ENCODE measurements around the gene LZTFL1. TPM values are rescaled to one million over a fixed set of nuclear protein-coding genes. Genes with fewer than 3 reads are reported as not detected.

LZTFL1 gene
- total RNA-seq, 4 donors from 2014 or later: 12.6 to 30.9 (median 23.3) TPM

DNA sequence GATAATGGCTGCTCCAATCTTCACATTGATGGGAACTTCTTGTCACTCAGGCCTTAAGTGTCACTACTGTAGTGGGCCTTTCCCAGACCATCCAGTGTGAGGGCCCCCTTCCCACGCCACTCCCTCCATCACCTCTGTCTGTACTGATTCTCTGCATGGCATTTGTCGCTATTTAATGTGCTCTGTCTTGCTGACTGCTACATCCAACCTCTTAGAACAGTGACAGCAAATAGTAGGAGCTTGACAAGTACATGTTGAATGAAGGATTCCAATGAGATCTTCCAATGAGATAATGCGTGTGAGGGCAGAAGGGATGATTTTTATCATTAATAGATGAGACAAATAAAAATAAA, 38.8 kb upstream of the LZTFL1 start:
- no peak for ATAC-seq
- Histone ChIP-seq H3K4me1 (no peaks in the 10 kb centered on the region), H3K9me3 (no peaks in the 10 kb centered on the region), H3K4me3 (no peak overlapping the region), H3K27me3 (no peaks in the 10 kb centered on the region), H3K36me3 (no peaks in the 10 kb centered on the region), H3K27ac (no peak overlapping the region)
- TF ChIP-seq, protein P1, sequence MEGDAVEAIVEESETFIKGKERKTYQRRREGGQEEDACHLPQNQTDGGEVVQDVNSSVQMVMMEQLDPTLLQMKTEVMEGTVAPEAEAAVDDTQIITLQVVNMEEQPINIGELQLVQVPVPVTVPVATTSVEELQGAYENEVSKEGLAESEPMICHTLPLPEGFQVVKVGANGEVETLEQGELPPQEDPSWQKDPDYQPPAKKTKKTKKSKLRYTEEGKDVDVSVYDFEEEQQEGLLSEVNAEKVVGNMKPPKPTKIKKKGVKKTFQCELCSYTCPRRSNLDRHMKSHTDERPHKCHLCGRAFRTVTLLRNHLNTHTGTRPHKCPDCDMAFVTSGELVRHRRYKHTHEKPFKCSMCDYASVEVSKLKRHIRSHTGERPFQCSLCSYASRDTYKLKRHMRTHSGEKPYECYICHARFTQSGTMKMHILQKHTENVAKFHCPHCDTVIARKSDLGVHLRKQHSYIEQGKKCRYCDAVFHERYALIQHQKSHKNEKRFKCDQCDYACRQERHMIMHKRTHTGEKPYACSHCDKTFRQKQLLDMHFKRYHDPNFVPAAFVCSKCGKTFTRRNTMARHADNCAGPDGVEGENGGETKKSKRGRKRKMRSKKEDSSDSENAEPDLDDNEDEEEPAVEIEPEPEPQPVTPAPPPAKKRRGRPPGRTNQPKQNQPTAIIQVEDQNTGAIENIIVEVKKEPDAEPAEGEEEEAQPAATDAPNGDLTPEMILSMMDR (IDR thresholded peaks at IDR 0.05): no peak
- no peak for TF ChIP-seq POLR2AphosphoS5 (IDR thresholded peaks at IDR 0.05)
- no peak for TF ChIP-seq POLR2A (IDR thresholded peaks at IDR 0.05)
- TF ChIP-seq EP300 (IDR thresholded peaks at IDR 0.05): no peak
- 67 to 83% methylated on average over 2 to 3 of the region's 3 CpGs for WGBS, 2 donors (ENCODE audit: low coverage in 1 of 2)

DNA sequence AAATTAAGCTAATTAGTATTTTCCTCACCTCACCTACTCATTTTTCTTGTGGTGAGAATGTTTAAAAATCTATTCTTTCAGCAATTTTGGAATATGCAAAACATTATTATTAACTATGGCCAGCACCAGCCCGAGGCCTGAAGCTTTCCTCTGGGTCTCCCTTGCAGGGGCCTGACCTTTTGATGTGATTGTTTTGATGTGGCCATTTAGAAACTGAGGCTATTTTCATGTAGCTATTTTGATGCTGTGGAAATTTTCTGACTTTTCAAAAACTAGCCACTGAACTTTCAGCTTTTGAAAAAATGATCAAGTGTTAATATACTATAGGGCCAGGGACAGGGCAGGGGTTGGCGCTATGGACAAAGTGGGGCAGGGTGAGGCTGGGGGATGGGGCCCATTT, 36.2 kb upstream of the LZTFL1 start:
- Histone ChIP-seq H3K27ac (no peak overlapping the region), H3K36me3 (no peaks in the 10 kb centered on the region), H3K27me3 (no peaks in the 10 kb centered on the region), H3K9me3 (no peaks in the 10 kb centered on the region), H3K4me1 (no peaks in the 10 kb centered on the region), H3K4me3 (no peak overlapping the region)
- TF ChIP-seq EP300 (IDR thresholded peaks at IDR 0.05) (no peak), POLR2A (IDR thresholded peaks at IDR 0.05) (no peak), POLR2AphosphoS5 (IDR thresholded peaks at IDR 0.05) (no peak)
- WGBS, 2 donors (ENCODE audit: low coverage in 1 of 2): 60 to 100% methylated on average over 2 of the region's 2 CpGs
- ATAC-seq: no peak

DNA sequence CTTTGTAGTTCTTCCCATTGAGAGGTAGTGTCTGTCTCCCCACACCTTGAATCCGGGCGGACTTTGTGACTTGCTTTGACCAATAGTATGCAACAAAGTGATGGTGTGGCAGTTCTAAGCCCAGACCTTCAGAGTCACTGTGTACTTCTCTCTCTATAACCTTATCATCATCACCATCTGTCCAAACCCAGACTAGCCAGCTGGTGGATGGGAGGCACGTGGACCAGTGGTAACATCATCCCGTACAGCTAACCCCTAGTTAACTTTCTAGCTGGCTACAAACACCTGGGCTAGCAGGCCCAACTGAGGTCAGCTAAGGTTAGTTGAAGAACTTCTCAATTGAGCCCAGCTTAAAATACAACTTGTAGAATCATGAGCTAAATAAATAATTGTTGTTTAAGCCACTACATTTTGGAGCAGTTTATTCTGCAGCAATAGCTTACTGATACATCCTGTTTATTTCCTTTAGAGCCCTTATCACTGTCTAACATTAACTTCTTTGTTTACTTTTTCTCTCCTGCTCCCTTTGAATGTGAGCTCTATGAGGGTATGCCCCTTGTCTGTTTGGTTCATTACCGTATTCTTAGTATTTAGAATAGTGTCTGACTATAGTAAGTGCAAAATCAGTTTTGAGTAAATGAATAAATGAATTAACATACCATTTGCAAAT, 32.9 kb upstream of the LZTFL1 start:
- no peak for TF ChIP-seq EP300 (IDR thresholded peaks at IDR 0.05)
- TF ChIP-seq POLR2AphosphoS5 (IDR thresholded peaks at IDR 0.05): no peak
- no peak for TF ChIP-seq POLR2A (IDR thresholded peaks at IDR 0.05)
- TF ChIP-seq, protein P1 (IDR thresholded peaks at IDR 0.05): no peak
- Histone ChIP-seq H3K9me3 (no peaks in the 10 kb centered on the region), H3K36me3 (no peaks in the 10 kb centered on the region), H3K4me1 (no peaks in the 10 kb centered on the region), H3K4me3 (no peak overlapping the region), H3K27ac (no peak overlapping the region), H3K27me3 (no peaks in the 10 kb centered on the region)
- no peak for ATAC-seq
- 79 to 92% methylated on average over 3 to 4 of the region's 5 CpGs for WGBS, 2 donors (ENCODE audit: low coverage in 1 of 2)

DNA sequence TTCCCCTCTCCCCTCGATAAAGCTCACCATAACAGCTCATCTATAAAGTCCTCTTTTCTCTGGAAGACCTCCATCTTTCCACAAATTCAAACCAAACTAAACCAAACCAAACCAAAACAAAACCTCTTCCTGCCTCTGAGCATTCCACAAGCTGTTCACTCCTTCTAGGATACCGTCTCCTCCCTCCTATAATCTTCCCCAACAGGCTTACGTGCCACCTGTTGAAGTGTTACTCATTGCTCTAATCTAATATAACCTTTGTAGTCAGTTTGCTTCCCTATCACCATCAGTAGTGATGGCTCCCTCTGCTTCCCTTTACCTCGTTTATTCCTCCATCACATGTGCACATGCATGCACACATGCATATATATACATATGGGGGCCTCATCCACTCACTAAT, 31.7 kb upstream of the LZTFL1 start:
- H3K4me1 ChIP-seq: no peaks in the 10 kb centered on the region
- H3K27ac ChIP-seq: no peak overlapping the region
- no peak for ATAC-seq
- WGBS, 2 donors (ENCODE audit: low coverage in 1 of 2): 92 to 93% methylated on average over 4 of the region's 4 CpGs
- H3K4me3 ChIP-seq: no peak overlapping the region
- no peaks in the 10 kb centered on the region for H3K36me3 ChIP-seq
- no peaks in the 10 kb centered on the region for H3K27me3 ChIP-seq
- TF ChIP-seq POLR2A (IDR thresholded peaks at IDR 0.05) (no peak), POLR2AphosphoS5 (IDR thresholded peaks at IDR 0.05) (no peak), EP300 (IDR thresholded peaks at IDR 0.05) (no peak)
- TF ChIP-seq, protein P1 (IDR thresholded peaks at IDR 0.05): no peak
- H3K9me3 ChIP-seq: no peaks in the 10 kb centered on the region

DNA sequence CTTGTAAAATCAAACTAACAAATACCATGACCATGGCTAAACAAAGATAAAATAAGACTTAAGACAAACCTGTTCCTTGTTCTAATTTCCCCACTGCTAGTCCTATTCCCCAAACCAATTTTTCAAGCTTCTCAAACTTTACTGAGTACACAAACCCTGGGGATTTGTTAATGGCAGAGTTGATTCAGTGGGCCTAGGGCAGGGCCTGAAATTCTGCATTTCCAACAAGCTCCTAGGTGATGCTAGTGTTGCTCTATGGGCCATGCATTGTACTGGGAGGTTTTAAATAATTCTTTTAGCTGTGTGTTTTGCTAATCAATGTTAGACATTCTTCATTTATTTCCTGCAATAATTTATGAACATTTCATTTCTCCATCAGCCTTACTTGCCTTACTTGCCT, 31.1 kb upstream of the LZTFL1 start:
- ATAC-seq: no peak
- no peaks in the 10 kb centered on the region for H3K4me1 ChIP-seq
- no peaks in the 10 kb centered on the region for H3K36me3 ChIP-seq
- no peak overlapping the region for H3K27ac ChIP-seq
- TF ChIP-seq POLR2AphosphoS5 (IDR thresholded peaks at IDR 0.05) (no peak), EP300 (IDR thresholded peaks at IDR 0.05) (no peak), POLR2A (IDR thresholded peaks at IDR 0.05) (no peak)
- TF ChIP-seq, protein P1 (IDR thresholded peaks at IDR 0.05): no peak
- H3K4me3 ChIP-seq: no peak overlapping the region
- no peaks in the 10 kb centered on the region for H3K27me3 ChIP-seq
- H3K9me3 ChIP-seq: no peaks in the 10 kb centered on the region

Measured in gastroesophageal sphincter (tissue), 4 donors.